Body of pancreas (tissue), 4 donors: ENCODE measurements around the gene CYP20A1. TPM values are rescaled to one million over a fixed set of nuclear protein-coding genes. Genes with fewer than 3 reads are reported as not detected.
"Not testable (repeated sequence)": the region's sequence is repeated elsewhere in the genome, so short reads cannot be mapped to it uniquely, and the experiment has no call there.

Experiments
- ATAC-seq: fragments of 150-250 bp; one replicate; pipeline ENCODE4 v1.9.1; 2016
- DNase-seq, 4 donors: peaks; one replicate each; pipeline ENCODE4 v3.0.0-alpha.2; 2019
- H3K27ac ChIP-seq, 4 donors: fragments of 200-600 bp; sonication (generic); 1 replicate in 3 of 4; 2 replicates in 1 of 4; pipeline versions ENCODE4 v1.5.1 to v1.6.1; 2016 to 2019; ENCODE audit warnings: mild to moderate bottlenecking in 1 of 4, mixed read lengths in 1 of 4, moderate library complexity in 1 of 4
- H3K27me3 ChIP-seq, 2 donors: fragments of 200-600 bp; sonication (generic); one replicate each; pipeline ENCODE4 v1.6.0; 2016; ENCODE audit warnings: mild to moderate bottlenecking in 1 of 2
- H3K36me3 ChIP-seq, 2 donors: fragments of 200-600 bp; sonication (generic); replicated peaks in 1 of 2; 2 replicates each; pipeline ENCODE4 v1.5.1; 2016; ENCODE audit warnings: low read depth in 2 of 2; ENCODE audit not compliant: insufficient read depth in 1 of 2
- H3K4me1 ChIP-seq: fragments of 200-600 bp; sonication (generic); one replicate; pipeline ENCODE4 v1.6.0; 2016
- H3K4me3 ChIP-seq, 2 donors: fragments of 200-600 bp; sonication (generic); 1 replicate in 1 of 2; 2 replicates in 1 of 2; pipeline ENCODE4 v1.5.1; 2016 to 2019
- H3K9me3 ChIP-seq, 3 donors: fragments of 200-600 bp; sonication (generic); 1 replicate in 2 of 3; 2 replicates in 1 of 3; pipeline ENCODE4 v1.5.1; 2016
- CTCF ChIP-seq, 7 experiments: fragments of 450-650 bp in 4 of 7; fragments of 200-600 bp in 3 of 7; sonication (generic) in 3 of 7; IDR thresholded peaks; one replicate each; pipeline ENCODE4 v1.5.1; 2016 to 2019; ENCODE audit warnings: antibody characterized with exemption in 7 of 7
- POLR2A ChIP-seq, 3 donors: fragments of 450-650 bp; IDR thresholded peaks; one replicate each; pipeline ENCODE4 v1.6.1; 2016; ENCODE audit warnings: antibody characterized with exemption in 3 of 3, mild to moderate bottlenecking in 2 of 3
- WGBS, 2 donors: methylation state at CpG; one replicate each; pipeline ENCODE4 v1.1.5; 2017; 5-methylcytosine and 5-hydroxymethylcytosine counted together
- intact Hi-C: fragments of 100-400 bp; cut with DNase I; formaldehyde crosslinking; loops from one replicate; pipeline ENCODE4 v1.15.1; 2023
- total RNA-seq, 2 donors: library from RNA; depleted of rRNA; stranded (reverse); fragments of >200 nt; gene quantifications; one replicate each; pipeline ENCODE4 v1.1.0, GENCODE V29; 2016

The CYP20A1 gene
- total RNA-seq, 2 donors from 2014 or later, result 18.9 to 21.4 TPM

GRCh38 chr2:203338322-203338721 lies 99.5 kb downstream of the CYP20A1 start:
- WGBS, 2 donors, result 88 to 89% methylated on average over 4 of the region's 4 CpGs
- Histone ChIP-seq H3K4me3 (no peak overlapping the region), H3K27me3 (no peaks in the 10 kb centered on the region), H3K4me1 (peaks cover 3% of the 10 kb centered on the region), H3K9me3 (no peaks in the 10 kb centered on the region), H3K36me3 (no peaks in the 10 kb centered on the region), H3K27ac (no peak overlapping the region)
- intact Hi-C loops, result no loop called here
- no peak for DNase-seq
- no peak for ATAC-seq
- TF ChIP-seq CTCF (IDR thresholded peaks at IDR 0.05), result no peak
- no peak for TF ChIP-seq POLR2A (IDR thresholded peaks at IDR 0.05)

- Histone ChIP-seq H3K36me3 (no peaks in the 10 kb centered on the region), H3K4me1 (peaks cover 3% of the 10 kb centered on the region), H3K4me3 (no peak overlapping the region), H3K27me3 (no peaks in the 10 kb centered on the region), H3K9me3 (no peaks in the 10 kb centered on the region), H3K27ac (no peak overlapping the region)
- intact Hi-C loops, result no loop called here
- TF ChIP-seq CTCF (IDR thresholded peaks at IDR 0.05) (no peak), POLR2A (IDR thresholded peaks at IDR 0.05) (no peak)
- WGBS, 2 donors, result 84 to 86% methylated on average over 6 of the region's 6 CpGs
- DNase-seq, result no peak
- ATAC-seq, result no peak
Observed at GRCh38 chr2:203340791-203341487, 102.1 kb downstream of the CYP20A1 start.

GRCh38 chr2:203341741-203342310 lies 103.0 kb downstream of the CYP20A1 start:
- no peak overlapping the region for H3K4me3 ChIP-seq
- no peaks in the 10 kb centered on the region for H3K27me3 ChIP-seq
- peaks cover 3% of the 10 kb centered on the region for H3K4me1 ChIP-seq
- ATAC-seq (no peak), DNase-seq (no peak)
- H3K9me3 ChIP-seq, result no peaks in the 10 kb centered on the region
- no peak for TF ChIP-seq CTCF (IDR thresholded peaks at IDR 0.05)
- TF ChIP-seq POLR2A (IDR thresholded peaks at IDR 0.05), result no peak
- H3K27ac ChIP-seq, result no peak overlapping the region
- intact Hi-C loops, result no loop called here
- no peaks in the 10 kb centered on the region for H3K36me3 ChIP-seq
- WGBS, 2 donors, result 78 to 82% methylated on average over 2 of the region's 2 CpGs

GRCh38 chr2:203342374-203342773 lies 103.6 kb downstream of the CYP20A1 start:
- WGBS, 2 donors, result 92 to 95% methylated on average over 4 of the region's 4 CpGs
- H3K9me3 ChIP-seq, H3K27me3 ChIP-seq, H3K4me3 ChIP-seq, H3K36me3 ChIP-seq, ATAC-seq, DNase-seq, H3K27ac ChIP-seq, H3K4me1 ChIP-seq, intact Hi-C loops: not testable (repeated sequence)

GRCh38 chr2:203344667-203345066 lies 105.8 kb downstream of the CYP20A1 start:
- no peaks in the 10 kb centered on the region for H3K27me3 ChIP-seq
- ATAC-seq (no peak), DNase-seq (no peak)
- peaks cover 3% of the 10 kb centered on the region for H3K4me1 ChIP-seq
- H3K4me3 ChIP-seq, result no peak overlapping the region
- H3K9me3 ChIP-seq, result no peaks in the 10 kb centered on the region
- no peak for TF ChIP-seq CTCF (IDR thresholded peaks at IDR 0.05)
- TF ChIP-seq POLR2A (IDR thresholded peaks at IDR 0.05), result no peak
- H3K36me3 ChIP-seq, result no peaks in the 10 kb centered on the region
- WGBS, 2 donors, result 94 to 96% methylated on average over 12 of the region's 12 CpGs
- H3K27ac ChIP-seq, result no peak overlapping the region
- intact Hi-C loops, result no loop called here
